WTC11 (cell line): ENCODE measurements around the gene GTF2H3. TPM values are rescaled to one million over a fixed set of nuclear protein-coding genes. Genes with fewer than 3 reads are reported as not detected.

Experiments
- ATAC-seq: fragments of 200-7000 bp; cut with Tn5 transposase; 2 replicates; pipeline ENCODE4 v1.10.0; 2021; ENCODE audit warnings: mild to moderate bottlenecking, moderate library complexity
- CTCF ChIA-PET: fragments of 300-600 bp; sonication (Branson Sonifier 250); formaldehyde crosslinking; loops from one replicate; lab custom pipeline; 2021; ENCODE audit warnings: antibody characterized with exemption; lab: Charles Lee
- POLR2A ChIA-PET: fragments of 350-600 bp; sonication (Branson Sonifier 250); formaldehyde crosslinking; loops from one replicate; lab custom pipeline; 2021; ENCODE audit warnings: antibody characterized with exemption; lab: Charles Lee
- DNase-seq: peaks from one replicate; pipeline ENCODE4 v3.0.0; 2021; ENCODE audit warnings: low spot score
- H3K27ac Mint-ChIP-seq: 2 replicates; pipeline ENCODE4 v1.8.0; 2021; ENCODE audit warnings: mixed read lengths
- H3K27me3 Mint-ChIP-seq: 2 replicates; pipeline ENCODE4 v1.8.0; 2021; ENCODE audit warnings: low read depth, mild to moderate bottlenecking, moderate library complexity, mixed read lengths
- H3K36me3 Mint-ChIP-seq: 2 replicates; pipeline ENCODE4 v1.8.0; 2021; ENCODE audit warnings: mixed read lengths
- H3K4me1 Mint-ChIP-seq: 2 replicates; pipeline ENCODE4 v1.8.0; 2022; ENCODE audit warnings: mixed read lengths
- H3K4me3 Mint-ChIP-seq: 2 replicates; pipeline ENCODE4 v1.8.0; 2021; ENCODE audit warnings: mild to moderate bottlenecking, moderate library complexity, mixed read lengths
- H3K9me3 Mint-ChIP-seq: 2 replicates; pipeline ENCODE4 v1.8.0; 2021; ENCODE audit warnings: mixed read lengths
- ARID4B ChIP-seq: sonication (generic); formaldehyde crosslinking; IDR thresholded peaks from 2 replicates; pipeline ENCODE4 v1.8.0; 2023; ENCODE audit warnings: missing genetic modification reagents, mild to moderate bottlenecking, borderline replicate concordance
- CBFB ChIP-seq: sonication (generic); formaldehyde crosslinking; IDR thresholded peaks from 2 replicates; pipeline ENCODE4 v1.8.1; 2022; ENCODE audit warnings: mild to moderate bottlenecking, low read depth, missing genetic modification reagents
- ERG ChIP-seq: fragments of 250-450 bp; sonication (Bioruptor Pico); IDR thresholded peaks from 2 replicates; pipeline ENCODE4 v1.8.0; 2021; ENCODE audit warnings: mild to moderate bottlenecking
- GABPB1 ChIP-seq: sonication (generic); formaldehyde crosslinking; IDR thresholded peaks from 2 replicates; pipeline ENCODE4 v1.8.1; 2023; ENCODE audit warnings: mild to moderate bottlenecking, missing genetic modification reagents
- OVOL2 ChIP-seq: fragments of 250-450 bp; sonication (Bioruptor Pico); IDR thresholded peaks from 2 replicates; pipeline ENCODE4 v1.9.0; 2021; ENCODE audit warnings: mild to moderate bottlenecking, borderline replicate concordance
- PRDM15 ChIP-seq: sonication (generic); formaldehyde crosslinking; IDR thresholded peaks from 2 replicates; pipeline ENCODE4 v1.8.0; 2022; ENCODE audit warnings: missing genetic modification reagents
- SOX15 ChIP-seq: fragments of 250-450 bp; sonication (Bioruptor Pico); IDR thresholded peaks from 2 replicates; pipeline ENCODE4 v1.9.0; 2021; ENCODE audit warnings: mild to moderate bottlenecking
- TP53 ChIP-seq: sonication (generic); formaldehyde crosslinking; IDR thresholded peaks from 2 replicates; pipeline ENCODE4 v1.8.1; 2023; ENCODE audit warnings: mild to moderate bottlenecking, missing genetic modification reagents
- ZBTB43 ChIP-seq: sonication (generic); formaldehyde crosslinking; IDR thresholded peaks from 2 replicates; pipeline ENCODE4 v1.8.1; 2023; ENCODE audit warnings: mild to moderate bottlenecking, missing genetic modification reagents
- ZNF416 ChIP-seq: fragments of 250-450 bp; sonication (Bioruptor Pico); IDR thresholded peaks from 2 replicates; pipeline ENCODE4 v1.9.0; 2021; ENCODE audit warnings: mild to moderate bottlenecking, inconsistent platforms
- ZNF671 ChIP-seq: fragments of 250-450 bp; sonication (Bioruptor Pico); IDR thresholded peaks from 2 replicates; pipeline ENCODE4 v1.8.0; 2021; ENCODE audit warnings: mild to moderate bottlenecking
- total RNA-seq: library from RNA; stranded (reverse); gene quantifications from 3 replicates; pipeline ENCODE4 v1.2.3, GENCODE V29; 2021
- TF ChIP-seq, protein P1 (sequence below): sonication (generic); formaldehyde crosslinking; IDR thresholded peaks from 2 replicates; pipeline ENCODE4 v1.8.0; 2022; ENCODE audit warnings: mild to moderate bottlenecking, missing genetic modification reagents
- TF ChIP-seq, protein P2 (sequence below): fragments of 250-450 bp; sonication (Bioruptor Pico); conservative IDR thresholded peaks from 2 replicates; pipeline ENCODE4 v1.9.0; 2021; ENCODE audit warnings: mild to moderate bottlenecking
- TF ChIP-seq, protein P3 (sequence below): sonication (generic); formaldehyde crosslinking; IDR thresholded peaks from 2 replicates; pipeline ENCODE4 v1.8.0; 2023; ENCODE audit warnings: mild to moderate bottlenecking, missing genetic modification reagents

The GTF2H3 gene
- total RNA-seq, 1 experiment from 2014 or later = 31.6 TPM

DNA sequence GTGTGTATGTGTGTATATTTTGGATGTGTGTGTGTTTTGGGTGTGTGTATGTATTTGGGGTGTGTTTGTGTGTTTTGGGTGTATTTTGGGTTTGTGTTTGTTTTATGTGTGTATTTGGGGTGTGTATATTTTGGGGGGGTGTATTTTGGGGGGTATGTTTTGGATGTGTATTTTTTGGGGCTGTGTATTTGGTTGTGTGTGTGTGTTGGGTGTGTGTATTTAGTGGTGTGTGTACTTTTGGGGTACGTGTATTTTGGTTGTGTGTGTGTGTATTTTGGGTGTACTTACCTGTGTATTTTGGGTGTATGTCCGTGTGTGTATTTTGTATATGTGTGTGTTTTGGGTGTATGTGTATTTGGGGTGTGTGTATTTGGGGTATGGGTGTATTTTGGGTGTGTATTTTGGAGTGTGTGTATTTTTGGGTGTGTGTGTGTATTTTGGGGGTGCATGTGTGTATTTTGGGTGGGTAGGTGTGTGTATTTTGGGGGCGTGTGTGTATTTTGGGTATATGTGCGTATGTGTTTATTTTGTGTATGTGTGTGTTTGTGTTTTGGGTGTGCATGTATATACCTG, 20.6 kb downstream of the GTF2H3 start:
- Mint-ChIP-seq H3K4me3 (no peak overlapping the region), H3K27ac (no peak overlapping the region), H3K27me3 (no peaks in the 10 kb centered on the region), H3K4me1 (no peaks in the 10 kb centered on the region), H3K9me3 (no peaks in the 10 kb centered on the region), H3K36me3 (peaks cover 28% of the 10 kb centered on the region)
- no peak for ATAC-seq
- no peak for TF ChIP-seq ERG (CRISPR knock-in tag)
- no peak for TF ChIP-seq TP53 (CRISPR knock-in tag)
- no peak for TF ChIP-seq SOX15 (CRISPR knock-in tag)
- TF ChIP-seq, protein P1, sequence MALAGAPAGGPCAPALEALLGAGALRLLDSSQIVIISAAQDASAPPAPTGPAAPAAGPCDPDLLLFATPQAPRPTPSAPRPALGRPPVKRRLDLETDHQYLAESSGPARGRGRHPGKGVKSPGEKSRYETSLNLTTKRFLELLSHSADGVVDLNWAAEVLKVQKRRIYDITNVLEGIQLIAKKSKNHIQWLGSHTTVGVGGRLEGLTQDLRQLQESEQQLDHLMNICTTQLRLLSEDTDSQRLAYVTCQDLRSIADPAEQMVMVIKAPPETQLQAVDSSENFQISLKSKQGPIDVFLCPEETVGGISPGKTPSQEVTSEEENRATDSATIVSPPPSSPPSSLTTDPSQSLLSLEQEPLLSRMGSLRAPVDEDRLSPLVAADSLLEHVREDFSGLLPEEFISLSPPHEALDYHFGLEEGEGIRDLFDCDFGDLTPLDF (CRISPR knock-in tag) = no peak
- no peak for TF ChIP-seq CBFB
- no peak for TF ChIP-seq ARID4B
- TF ChIP-seq, protein P2, sequence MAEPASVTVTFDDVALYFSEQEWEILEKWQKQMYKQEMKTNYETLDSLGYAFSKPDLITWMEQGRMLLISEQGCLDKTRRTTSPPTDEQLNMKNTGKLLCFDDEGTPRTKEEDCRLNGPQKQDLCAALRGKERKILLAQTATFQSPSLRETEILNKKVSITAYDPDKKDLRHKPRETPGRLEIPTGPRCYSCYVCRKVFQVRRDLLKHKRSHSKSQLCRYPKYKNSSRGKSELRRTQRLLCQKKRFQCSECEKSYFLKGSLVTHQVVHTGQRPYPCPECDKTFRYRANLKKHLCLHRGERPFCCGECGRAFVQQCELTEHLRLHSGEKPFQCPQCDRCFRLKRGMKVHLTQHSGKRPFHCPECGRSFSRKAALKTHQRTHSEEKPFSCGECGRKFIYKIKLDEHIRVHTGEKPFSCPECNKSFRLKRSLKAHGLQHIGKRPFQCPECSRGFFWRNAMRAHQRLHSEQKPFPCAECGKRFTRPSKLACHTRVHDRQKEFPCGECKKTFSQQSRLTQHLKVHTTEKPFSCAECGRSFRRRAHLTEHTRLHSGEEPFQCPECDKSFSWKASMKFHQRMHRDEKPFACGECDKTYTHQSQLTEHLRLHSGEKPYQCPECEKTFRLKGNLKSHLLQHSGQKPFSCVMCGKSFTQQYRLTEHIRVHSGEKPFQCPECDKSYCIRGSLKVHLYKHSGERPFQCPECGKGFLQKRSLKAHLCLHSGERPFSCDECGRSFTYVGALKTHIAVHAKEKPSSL (CRISPR knock-in tag) = no peak
- no peak for TF ChIP-seq ZNF416 (CRISPR knock-in tag)
- TF ChIP-seq PRDM15 = no peak
- CTCF ChIA-PET = no interaction called here
- POLR2A ChIA-PET = interaction anchor here (0.7 kb wide), 1 partner anchor 14 kb away, joined by 3 read pairs; no protein-coding TSS in a partner anchor
- no peak for DNase-seq

- no peak for ATAC-seq
- peaks cover 35% of the 10 kb centered on the region for H3K36me3 Mint-ChIP-seq
- CTCF ChIA-PET = no interaction called here
- TF ChIP-seq, protein P2 (CRISPR knock-in tag) = no peak
- TF ChIP-seq, protein P3, sequence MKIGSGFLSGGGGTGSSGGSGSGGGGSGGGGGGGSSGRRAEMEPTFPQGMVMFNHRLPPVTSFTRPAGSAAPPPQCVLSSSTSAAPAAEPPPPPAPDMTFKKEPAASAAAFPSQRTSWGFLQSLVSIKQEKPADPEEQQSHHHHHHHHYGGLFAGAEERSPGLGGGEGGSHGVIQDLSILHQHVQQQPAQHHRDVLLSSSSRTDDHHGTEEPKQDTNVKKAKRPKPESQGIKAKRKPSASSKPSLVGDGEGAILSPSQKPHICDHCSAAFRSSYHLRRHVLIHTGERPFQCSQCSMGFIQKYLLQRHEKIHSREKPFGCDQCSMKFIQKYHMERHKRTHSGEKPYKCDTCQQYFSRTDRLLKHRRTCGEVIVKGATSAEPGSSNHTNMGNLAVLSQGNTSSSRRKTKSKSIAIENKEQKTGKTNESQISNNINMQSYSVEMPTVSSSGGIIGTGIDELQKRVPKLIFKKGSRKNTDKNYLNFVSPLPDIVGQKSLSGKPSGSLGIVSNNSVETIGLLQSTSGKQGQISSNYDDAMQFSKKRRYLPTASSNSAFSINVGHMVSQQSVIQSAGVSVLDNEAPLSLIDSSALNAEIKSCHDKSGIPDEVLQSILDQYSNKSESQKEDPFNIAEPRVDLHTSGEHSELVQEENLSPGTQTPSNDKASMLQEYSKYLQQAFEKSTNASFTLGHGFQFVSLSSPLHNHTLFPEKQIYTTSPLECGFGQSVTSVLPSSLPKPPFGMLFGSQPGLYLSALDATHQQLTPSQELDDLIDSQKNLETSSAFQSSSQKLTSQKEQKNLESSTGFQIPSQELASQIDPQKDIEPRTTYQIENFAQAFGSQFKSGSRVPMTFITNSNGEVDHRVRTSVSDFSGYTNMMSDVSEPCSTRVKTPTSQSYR (CRISPR knock-in tag) = no peak
- TF ChIP-seq CBFB (no peak), OVOL2 (CRISPR knock-in tag) (no peak), ZNF671 (no peak), ZBTB43 (CRISPR knock-in tag) (no peak), GABPB1 (CRISPR knock-in tag) (no peak)
Measured at GRCh38 chr12:123655420-123655819, 21.8 kb downstream of the GTF2H3 start.

More at GRCh38 chr12:123655420-123655819, 21.8 kb downstream of the GTF2H3 start:
- no peaks in the 10 kb centered on the region for H3K4me1 Mint-ChIP-seq
- H3K9me3 Mint-ChIP-seq = no peaks in the 10 kb centered on the region
- POLR2A ChIA-PET = no interaction called here
- no peak overlapping the region for H3K27ac Mint-ChIP-seq
- H3K27me3 Mint-ChIP-seq = no peaks in the 10 kb centered on the region
- no peak for DNase-seq
- no peak overlapping the region for H3K4me3 Mint-ChIP-seq
